ENCODE measurements around the gene NUDC. TPM values are rescaled to one million over a fixed set of nuclear protein-coding genes. Genes with fewer than 3 reads are reported as not detected.

Gene NUDC
- total and polyA plus RNA-seq, 9 of the 15 experiments (the other 6 are each of a cell fraction or from before 2014, with no cell fraction given) = 9.8 to 234 (median 149) TPM

DNA sequence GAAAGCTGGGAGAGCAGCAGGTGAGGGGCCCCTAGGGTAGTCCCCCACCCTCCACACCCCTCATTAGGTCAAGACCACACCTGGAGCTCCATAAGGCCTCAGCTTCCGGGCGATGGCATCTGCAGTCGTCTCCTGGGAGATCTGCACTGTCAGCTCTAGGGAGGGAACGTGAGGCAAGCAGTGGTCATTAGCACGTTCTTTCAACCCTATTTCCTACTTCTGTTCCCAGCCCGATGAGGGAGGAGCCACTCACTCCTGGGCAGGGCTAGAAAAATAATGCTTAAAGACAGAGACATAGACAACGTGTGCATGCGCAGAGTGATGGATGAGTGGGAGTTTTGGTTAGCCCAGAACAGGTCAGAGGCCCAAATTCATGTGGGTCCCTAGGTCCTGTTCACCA is 29.1 kb downstream of the NUDC start (continued):
- peak; percentile 20; the same call in 1 of the 2 replicates for TF ChIP-seq JUND (IDR thresholded peaks at IDR 0.05; ENCODE audit: borderline replicate concordance, low read depth, low read length)
- no peak for TF ChIP-seq JUND (tag; IDR thresholded peaks at IDR 0.05; ENCODE audit: borderline replicate concordance, low read depth, low read length)
- no peak for TF ChIP-seq SMAD3 (CRISPR knock-in tag; conservative IDR thresholded peaks at IDR 0.05)
- peak in 1 of 2 experiments; percentile 76; a peak in 2 of 4 replicates for TF ChIP-seq SRF (CRISPR knock-in tag; IDR thresholded peaks at IDR 0.05)
- no peak for TF ChIP-seq SAFB2 (IDR thresholded peaks at IDR 0.05; ENCODE audit: borderline replicate concordance, low read depth, low read length, severe bottlenecking)
- TF ChIP-seq MTA3 (IDR thresholded peaks at IDR 0.05; ENCODE audit: borderline replicate concordance) = no peak
- TF ChIP-seq BRD4 (IDR thresholded peaks at IDR 0.05) = no peak
- TF ChIP-seq ADNP (tag; IDR thresholded peaks at IDR 0.05) = no peak
- no peak for TF ChIP-seq ZFPM2 (CRISPR knock-in tag; IDR thresholded peaks at IDR 0.05)
- TF ChIP-seq REST (IDR thresholded peaks at IDR 0.05; ENCODE audit: borderline replicate concordance) = no peak
- TF ChIP-seq REST (CRISPR knock-in tag; IDR thresholded peaks at IDR 0.05; ENCODE audit: low read depth) = no peak
- no peak for TF ChIP-seq ATF4 (CRISPR knock-in tag; IDR thresholded peaks at IDR 0.05)
- TF ChIP-seq PKNOX1 (IDR thresholded peaks at IDR 0.05) = peak; percentile 49; the same call in 1 of the 2 replicates
- TF ChIP-seq TBP (optimal IDR thresholded peaks at IDR 0.05; ENCODE audit: low read depth, low read length) = no peak
- no peak for TF ChIP-seq TCF3 (CRISPR knock-in tag; IDR thresholded peaks at IDR 0.05)
- no peak for TF ChIP-seq SLC30A9 (CRISPR knock-in tag; IDR thresholded peaks at IDR 0.05)
- TF ChIP-seq TEAD1 (CRISPR knock-in tag; IDR thresholded peaks at IDR 0.05) = no peak
- TF ChIP-seq, protein P1, sequence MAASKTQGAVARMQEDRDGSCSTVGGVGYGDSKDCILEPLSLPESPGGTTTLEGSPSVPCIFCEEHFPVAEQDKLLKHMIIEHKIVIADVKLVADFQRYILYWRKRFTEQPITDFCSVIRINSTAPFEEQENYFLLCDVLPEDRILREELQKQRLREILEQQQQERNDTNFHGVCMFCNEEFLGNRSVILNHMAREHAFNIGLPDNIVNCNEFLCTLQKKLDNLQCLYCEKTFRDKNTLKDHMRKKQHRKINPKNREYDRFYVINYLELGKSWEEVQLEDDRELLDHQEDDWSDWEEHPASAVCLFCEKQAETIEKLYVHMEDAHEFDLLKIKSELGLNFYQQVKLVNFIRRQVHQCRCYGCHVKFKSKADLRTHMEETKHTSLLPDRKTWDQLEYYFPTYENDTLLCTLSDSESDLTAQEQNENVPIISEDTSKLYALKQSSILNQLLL (CRISPR knock-in tag; IDR thresholded peaks at IDR 0.05; ENCODE audit: borderline replicate concordance) = no peak
- TF ChIP-seq NFE2 (IDR thresholded peaks at IDR 0.05; ENCODE audit: low read depth) = peak; percentile 52
